ENCODE results near the gene PTBP3. TPM values are rescaled to one million over a fixed set of nuclear protein-coding genes. Genes with fewer than 3 reads are reported as not detected.
A peak's percentile ranks its signal among the peaks of the same experiment; 100 is the strongest.

Gene PTBP3
- total and polyA plus RNA-seq, 2 of the 4 experiments (the other 2 are of a cell fraction) = 8.6 to 15.6 TPM

GRCh38 chr9:112327718-112328450 lies 5.5 kb downstream of the PTBP3 start:
- H2AK5ac ChIP-seq (ENCODE audit: low read depth, low read length) = no peak overlapping the region
- no peak overlapping the region for H2BK20ac ChIP-seq (ENCODE audit: low read depth, low read length)
- no peaks in the 10 kb centered on the region for H3K36me3 ChIP-seq (ENCODE audit: control insufficient read depth, insufficient read depth, low read length)
- H3K9me3 ChIP-seq (ENCODE audit: control insufficient read depth, insufficient read depth, low read length) = no peaks in the 10 kb centered on the region
- no peak overlapping the region for H2BK120ac ChIP-seq (ENCODE audit: low read depth, low read length)
- H2AK9ac ChIP-seq (replicated peaks; ENCODE audit: low read depth, low read length, poor library complexity) = no peak overlapping the region
- no peak overlapping the region for H3K27ac ChIP-seq (ENCODE audit: insufficient read depth, low read length)
- peaks cover 3 to 51% of the 10 kb centered on the region in 2 experiments; a peak in 3 of 4 replicates for H3K79me1 ChIP-seq (ENCODE audit: low read depth in 1 of 2, low read length in 2 of 2)
- H3K9ac ChIP-seq (ENCODE audit: low read depth, low read length) = no peak overlapping the region
- H4K91ac ChIP-seq (ENCODE audit: insufficient read depth, low read depth, low read length) = no peak overlapping the region
- dilution Hi-C loops (cut with HindIII; ENCODE audit: low sequenced_read_pairs, unreplicated experiment) (no loop called here), in situ Hi-C loops (cut with MboI; ENCODE audit: low sequenced_read_pairs) (no loop called here), intact Hi-C loops (cut with micrococcal nuclease) (no loop called here)
- H4K8ac ChIP-seq (ENCODE audit: low read depth in 2 of 2, low read length in 2 of 2) = no peak overlapping the region
- no peak overlapping the region for H3K4ac ChIP-seq (ENCODE audit: low read depth, low read length)
- peaks cover 10% of the 10 kb centered on the region; the same call in 1 of the 2 replicates for H3K9me1 ChIP-seq (ENCODE audit: insufficient read depth, low read length)
- peak overlapping the region; percentile 16 for H2BK5ac ChIP-seq (ENCODE audit: low read depth, low read length, poor library complexity, severe bottlenecking)
- H3K4me1 ChIP-seq (ENCODE audit: control insufficient read depth, insufficient read depth, low read length) = peaks cover 1% of the 10 kb centered on the region; the same call in 1 of the 2 replicates
- ATAC-seq (ENCODE audit: low read depth) (no peak), DNase-seq (no peak)
- H3K4me3 ChIP-seq (ENCODE audit: insufficient read depth, low read depth, low read length) = no peak overlapping the region
- ChIA-PET CTCF (interaction anchor here (0.9 kb wide), 1 partner anchor 229 kb away, joined by 3 read pairs; no protein-coding TSS in a partner anchor), POLR2A (ENCODE audit: unreplicated experiment) (no interaction called here)
- H3K18ac ChIP-seq (ENCODE audit: low read depth, low read length) = no peak overlapping the region
- H2BK15ac ChIP-seq (ENCODE audit: low read depth, low read length) = no peak overlapping the region
- no peak for TF ChIP-seq FOS (IDR thresholded peaks at IDR 0.05; ENCODE audit: low read depth, low read length)
- TF ChIP-seq MAFK (IDR thresholded peaks at IDR 0.05; ENCODE audit: low read depth, low read length) = no peak
- H4K20me1 ChIP-seq (ENCODE audit: insufficient read depth, low read length) = peaks cover 53% of the 10 kb centered on the region
- H3K56ac ChIP-seq (ENCODE audit: extremely low read depth, insufficient read depth, low read length) = no peak overlapping the region
- WGBS, 2 experiments (ENCODE audit: extremely low coverage in 2 of 2, insufficient read length in 1 of 2) = no CpG with 5 or more reads among the region's 2 CpGs
- BruUV-seq (replicated peaks) = no TSS peak
- no peak overlapping the region for H2AFZ ChIP-seq (replicated peaks; ENCODE audit: low read length, poor library complexity)
- no peaks in the 10 kb centered on the region for H3K27me3 ChIP-seq (ENCODE audit: control insufficient read depth, insufficient read depth, low read length)
- H4K5ac ChIP-seq (ENCODE audit: low read depth, low read length) = no peak overlapping the region
- no peak overlapping the region for H3K4me2 ChIP-seq (ENCODE audit: low read depth, low read length)
- no peak overlapping the region for H3K14ac ChIP-seq (replicated peaks; ENCODE audit: low read depth, low read length)
- H3K23ac ChIP-seq (ENCODE audit: low read depth, low read length) = no peak overlapping the region

Data from IMR-90 (cell line).